HG02973 (cell line): ENCODE results near the gene DAAM1.

Experiments
- ATAC-seq: cut with Tn5 transposase; IDR thresholded peaks from one replicate; pipeline ENCODE4 v1.9.1; 2021; ENCODE audit warnings: moderate library complexity; ENCODE audit not compliant: unreplicated experiment

The DAAM1 gene

GRCh38 chr14:59313144-59313651 lies 124.7 kb downstream of the DAAM1 start:
- peak; percentile 56 for ATAC-seq

GRCh38 chr14:59313658-59314608 lies 125.5 kb downstream of the DAAM1 start:
- no peak for ATAC-seq

GRCh38 chr14:59314953-59315599 lies 126.6 kb downstream of the DAAM1 start:
- ATAC-seq: no peak

- no peak for ATAC-seq
These were observed 127.8 kb downstream of the DAAM1 start for GRCh38 chr14:59316151-59316830.

- ATAC-seq: no peak
These were observed 128.9 kb downstream of the DAAM1 start for GRCh38 chr14:59317346-59317745.

- ATAC-seq: no peak
These were observed 129.5 kb downstream of the DAAM1 start for GRCh38 chr14:59317798-59318505.

GRCh38 chr14:59318908-59319307 lies 130.4 kb downstream of the DAAM1 start:
- no peak for ATAC-seq

GRCh38 chr14:59320361-59320760 lies 131.9 kb downstream of the DAAM1 start:
- ATAC-seq: no peak

GRCh38 chr14:59320763-59321625 lies 132.5 kb downstream of the DAAM1 start:
- no peak for ATAC-seq

- no peak for ATAC-seq
These were observed 133.1 kb downstream of the DAAM1 start for GRCh38 chr14:59321626-59321949.

- no peak for ATAC-seq
These were observed 137.4 kb downstream of the DAAM1 start for GRCh38 chr14:59325906-59326305.

- ATAC-seq: no peak
These were observed 140.0 kb downstream of the DAAM1 start for GRCh38 chr14:59328454-59328853.

- ATAC-seq: no peak
These were observed 142.0 kb downstream of the DAAM1 start for GRCh38 chr14:59330455-59330854.

- no peak for ATAC-seq
These were observed 142.8 kb downstream of the DAAM1 start for GRCh38 chr14:59331217-59331616.

GRCh38 chr14:59332727-59333126 lies 144.3 kb downstream of the DAAM1 start:
- no peak for ATAC-seq

- no peak for ATAC-seq
These were observed 144.8 kb downstream of the DAAM1 start for GRCh38 chr14:59333235-59333634.

GRCh38 chr14:59333668-59334067 lies 145.2 kb downstream of the DAAM1 start:
- no peak for ATAC-seq

- ATAC-seq: no peak
These were observed 145.8 kb downstream of the DAAM1 start for GRCh38 chr14:59334253-59334652.

- ATAC-seq: no peak
These were observed 147.6 kb downstream of the DAAM1 start for GRCh38 chr14:59336098-59336497.

- no peak for ATAC-seq
These were observed 148.2 kb downstream of the DAAM1 start for GRCh38 chr14:59336706-59337105.
